Measurements from ENCODE around the gene ARHGAP12.

DNA sequence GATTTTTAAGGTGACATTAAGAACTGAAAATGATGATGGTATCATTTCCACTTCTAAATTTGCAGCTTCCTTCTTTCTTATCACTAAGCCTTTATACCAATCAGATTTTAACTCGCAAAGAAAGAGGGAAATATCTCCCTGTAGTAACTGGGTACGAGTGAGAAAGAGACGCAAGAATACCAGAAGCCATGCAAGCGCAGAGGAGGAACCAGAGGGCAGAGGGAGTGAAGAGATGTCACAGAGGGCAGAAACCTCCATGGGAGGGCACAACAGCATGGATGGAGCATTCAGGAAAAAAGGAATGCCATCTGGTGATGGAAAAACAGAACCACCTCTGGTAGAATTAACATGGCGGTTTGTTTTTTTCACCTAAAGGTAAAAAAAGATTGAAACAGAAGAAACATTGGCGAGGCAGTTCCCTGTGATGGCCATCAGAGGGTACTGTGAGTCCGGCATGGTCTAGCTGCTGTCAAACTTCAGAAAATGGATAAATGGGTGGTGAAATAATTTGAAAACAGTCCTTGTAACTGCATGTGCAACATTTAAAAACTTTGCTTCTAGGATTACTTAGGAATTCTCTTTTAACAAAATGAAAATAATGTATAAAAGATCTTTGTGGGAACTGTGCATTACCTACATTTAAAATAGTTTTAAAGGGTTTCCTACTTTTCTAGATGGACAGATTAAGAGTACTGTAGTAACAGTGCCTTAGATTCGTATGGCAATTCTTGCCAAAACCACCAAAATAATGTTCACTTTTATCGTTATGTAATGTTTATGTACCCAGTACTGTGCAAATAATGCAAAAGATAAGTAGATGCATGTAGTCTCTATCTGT lies 91.8 kb downstream of the ARHGAP12 start:
- no peak for TF ChIP-seq EZH2 (IDR thresholded peaks at IDR 0.05)
- TF ChIP-seq POLR2AphosphoS5 (IDR thresholded peaks at IDR 0.05; ENCODE audit: borderline replicate concordance, low read depth, low read length) = no peak
- no peak for TF ChIP-seq FOXP2 (optimal IDR thresholded peaks at IDR 0.05; ENCODE audit: control extremely low read depth, extremely low read length, insufficient read depth)
